ENCODE data around the gene DPM2.

The DPM2 gene

DNA sequence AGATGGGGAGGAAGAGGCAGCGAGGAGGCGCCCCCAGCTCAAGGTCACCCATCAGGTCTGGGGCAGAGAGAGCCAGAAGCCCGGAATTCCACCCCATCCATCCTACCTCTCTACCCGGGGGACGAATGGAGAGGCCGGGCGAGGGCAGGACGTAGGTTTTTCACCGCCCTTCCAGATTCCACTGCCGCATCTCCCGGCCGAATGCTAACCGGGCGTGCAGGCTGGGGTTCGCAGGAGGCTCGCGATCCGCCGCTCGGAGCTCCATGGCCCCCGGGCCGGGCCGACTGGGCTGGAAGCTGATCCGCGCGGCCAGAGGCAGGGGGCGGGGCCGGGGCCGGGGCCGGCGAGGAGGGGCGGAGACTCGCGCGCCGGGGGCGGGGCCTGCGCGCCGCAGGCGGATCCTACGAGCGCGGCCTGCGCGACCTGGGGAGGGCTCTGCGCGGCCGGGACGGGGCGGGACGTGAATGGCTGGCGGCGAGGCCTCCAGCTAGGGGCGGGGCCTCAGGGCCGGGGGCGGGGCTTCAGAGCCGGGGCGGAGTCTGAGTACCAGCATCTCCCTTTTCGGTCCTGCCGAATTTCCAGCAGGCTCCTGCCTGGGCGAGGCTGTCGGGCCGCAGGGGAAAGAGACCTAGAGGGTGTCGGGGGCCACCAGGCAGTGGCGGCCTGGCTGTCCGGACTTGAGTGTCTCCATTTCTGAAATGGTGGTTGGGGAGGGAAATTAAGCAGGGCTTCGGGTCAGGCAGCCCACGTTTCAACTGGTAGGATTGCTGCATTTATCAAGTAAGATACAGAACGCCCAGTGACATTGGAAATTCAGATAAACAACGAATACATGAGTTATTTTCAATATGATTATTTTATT lies 20.7 kb downstream of the DPM2 start, which contains the start of gene ST6GALNAC4:
Gene ST6GALNAC4, minus strand, starts transcription at position 322 of the 862 bp plus-strand sequence. CDS start 622 bp downstream, outside the sequence.
- DNase-seq: peak; percentile 95

GRCh38 chr9:127915801-127916719 lies 21.6 kb downstream of the DPM2 start:
- DNase-seq: peak; percentile 57

GRCh38 chr9:127915325-127915752 lies 22.3 kb downstream of the DPM2 start:
- DNase-seq: no peak

- DNase-seq: no peak
Measured at GRCh38 chr9:127913682-127914081, 24.0 kb downstream of the DPM2 start.

DNA sequence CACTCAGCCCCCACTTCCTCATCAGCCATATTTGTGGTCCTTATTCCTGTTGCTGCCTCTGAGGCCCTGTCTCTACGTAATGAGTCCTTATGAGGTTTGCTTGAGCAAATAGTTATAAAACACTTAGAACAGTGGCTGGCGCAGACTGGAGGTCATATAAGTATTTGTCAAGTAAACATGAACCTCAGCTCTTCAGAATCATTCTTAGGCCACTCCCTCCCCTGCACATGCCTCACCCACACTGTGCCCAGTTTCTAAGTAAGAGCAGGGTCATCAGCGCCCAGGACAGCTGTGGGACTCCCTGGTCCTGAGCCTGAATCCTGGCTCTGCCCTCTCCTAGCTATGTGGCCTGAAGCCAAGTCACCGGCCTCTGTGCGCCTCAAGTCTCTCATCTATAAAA lies 24.8 kb downstream of the DPM2 start:
- DNase-seq: no peak

DNA sequence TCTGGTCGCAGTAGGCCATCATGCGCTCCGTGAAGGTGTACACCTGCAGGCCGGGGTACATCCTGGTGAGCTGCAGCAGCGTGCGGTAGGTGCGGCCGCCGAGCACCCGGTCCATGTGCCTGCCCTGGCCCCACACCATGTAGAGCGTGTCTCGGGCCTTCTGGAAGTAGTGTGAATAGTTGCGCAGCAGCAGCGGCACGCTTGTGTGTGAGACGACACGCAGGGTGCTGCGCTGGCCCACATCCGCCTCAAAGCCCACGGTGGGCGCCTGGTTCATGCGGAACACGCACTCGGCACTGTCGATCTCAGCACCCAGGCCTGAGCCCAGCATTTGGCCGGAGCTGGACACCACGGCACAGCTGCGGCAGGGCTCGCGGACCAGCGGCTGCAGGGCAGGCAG lies 25.4 kb downstream of the DPM2 start:
- no peak for DNase-seq

DNA sequence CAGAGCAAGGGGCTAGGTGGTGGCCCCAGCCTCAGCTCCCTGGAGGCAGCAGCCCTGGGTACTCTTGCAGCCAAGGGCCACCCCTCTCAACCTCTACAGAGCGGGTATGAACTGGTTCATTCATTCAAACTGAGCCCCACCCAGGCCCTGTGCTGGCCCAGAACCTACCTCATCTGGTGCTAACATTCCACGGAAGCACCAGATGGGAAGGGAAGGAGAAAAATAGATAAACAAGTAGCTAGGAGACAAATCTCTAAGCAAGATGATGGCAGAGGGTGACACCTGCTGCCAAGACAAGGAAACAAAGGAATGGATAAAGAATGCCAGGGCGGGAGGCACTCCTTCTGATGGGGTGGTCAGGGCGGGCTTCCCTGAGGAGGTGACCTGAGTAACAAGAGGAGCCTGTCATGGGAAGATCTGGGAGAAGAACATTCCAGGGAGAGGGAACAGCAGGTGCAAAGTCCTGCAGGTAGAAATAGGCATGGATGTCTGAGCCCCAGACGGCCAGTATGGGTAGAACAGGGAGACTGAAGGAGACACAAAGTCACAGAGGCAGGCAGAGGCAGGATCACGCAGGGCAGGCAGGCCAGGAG lies 26.9 kb downstream of the DPM2 start:
- DNase-seq: peak; percentile 37

DNA sequence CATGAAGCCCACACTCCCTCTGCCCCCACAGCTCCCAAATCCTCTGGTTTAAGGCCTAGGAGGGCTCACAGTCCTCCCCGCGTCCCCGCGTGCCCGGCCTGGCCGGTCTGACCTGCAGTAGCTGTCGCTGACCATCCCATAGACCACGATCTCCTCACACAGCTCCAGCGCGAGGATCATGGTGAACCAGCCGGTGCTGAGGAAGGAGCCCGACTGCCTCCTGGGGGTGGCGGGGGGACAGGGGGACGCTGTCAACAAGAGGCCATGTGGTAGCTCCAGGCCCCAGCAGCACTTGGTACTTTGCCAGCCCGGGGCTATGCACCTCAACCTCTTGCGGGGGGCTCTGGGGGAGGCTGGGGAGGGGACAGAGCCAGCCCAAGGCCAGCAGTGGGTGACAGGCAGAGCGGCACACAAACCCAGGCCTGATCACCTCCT lies 27.8 kb downstream of the DPM2 start:
- no peak for DNase-seq

DNA sequence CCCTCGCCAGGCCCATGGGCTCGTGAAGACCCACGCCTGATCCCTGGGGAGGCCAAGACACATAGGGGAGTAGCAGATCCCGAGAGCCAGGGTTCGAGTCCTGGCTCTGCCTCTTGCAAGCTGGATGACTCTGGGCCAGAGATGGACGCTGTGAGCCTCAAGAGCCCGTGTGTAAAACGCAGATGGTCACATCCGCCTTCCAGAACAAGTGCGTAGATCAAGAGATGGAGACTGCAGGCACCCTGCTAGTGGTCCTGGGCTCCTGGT lies 29.1 kb downstream of the DPM2 start:
- DNase-seq: no peak

DNA sequence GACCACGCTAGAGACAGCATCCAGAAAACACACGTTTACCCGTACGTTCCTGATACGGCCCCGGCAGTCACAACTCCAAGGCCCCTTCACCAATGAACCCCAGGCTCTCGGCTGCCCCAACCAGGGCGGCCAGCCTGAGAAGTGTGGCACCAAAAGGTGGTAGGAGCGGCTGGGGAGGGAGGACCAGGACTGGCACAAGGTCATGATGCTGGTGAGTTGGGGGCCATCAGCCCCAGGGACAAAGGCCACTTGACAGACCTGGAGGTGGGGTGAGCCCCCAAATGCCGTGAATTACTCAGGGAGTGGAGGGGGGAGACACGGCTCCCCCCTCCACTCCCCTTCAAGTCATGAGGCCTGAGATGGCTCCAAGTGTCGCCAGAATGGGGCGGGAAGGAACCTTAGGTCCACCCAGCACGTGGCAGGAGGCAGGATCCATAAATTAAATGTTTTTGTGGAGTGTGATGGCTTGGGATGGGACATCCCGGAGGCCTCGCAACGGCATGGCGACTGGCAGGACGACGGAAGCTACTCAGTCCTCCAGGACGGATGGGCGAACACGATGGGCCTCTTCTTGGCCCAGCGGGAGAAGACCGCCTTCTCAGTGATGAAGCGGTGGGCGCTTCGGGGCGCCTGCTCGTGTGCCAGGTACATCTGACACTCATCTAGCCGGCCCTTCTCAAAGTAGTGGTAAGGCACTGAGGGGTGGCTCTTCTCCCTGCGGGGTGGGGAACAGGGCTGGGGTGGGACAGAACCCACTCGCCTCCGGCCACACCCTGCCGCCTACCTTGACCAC lies 29.6 kb downstream of the DPM2 start:
- DNase-seq: no peak

- DNase-seq: peak; percentile 80
Measured at GRCh38 chr9:127905788-127906191, 31.9 kb downstream of the DPM2 start.

- DNase-seq: peak; percentile 73
Measured at GRCh38 chr9:127905004-127905728, 32.5 kb downstream of the DPM2 start.

GRCh38 chr9:127904561-127905003 lies 33.1 kb downstream of the DPM2 start:
- peak; percentile 19 for DNase-seq

DNA sequence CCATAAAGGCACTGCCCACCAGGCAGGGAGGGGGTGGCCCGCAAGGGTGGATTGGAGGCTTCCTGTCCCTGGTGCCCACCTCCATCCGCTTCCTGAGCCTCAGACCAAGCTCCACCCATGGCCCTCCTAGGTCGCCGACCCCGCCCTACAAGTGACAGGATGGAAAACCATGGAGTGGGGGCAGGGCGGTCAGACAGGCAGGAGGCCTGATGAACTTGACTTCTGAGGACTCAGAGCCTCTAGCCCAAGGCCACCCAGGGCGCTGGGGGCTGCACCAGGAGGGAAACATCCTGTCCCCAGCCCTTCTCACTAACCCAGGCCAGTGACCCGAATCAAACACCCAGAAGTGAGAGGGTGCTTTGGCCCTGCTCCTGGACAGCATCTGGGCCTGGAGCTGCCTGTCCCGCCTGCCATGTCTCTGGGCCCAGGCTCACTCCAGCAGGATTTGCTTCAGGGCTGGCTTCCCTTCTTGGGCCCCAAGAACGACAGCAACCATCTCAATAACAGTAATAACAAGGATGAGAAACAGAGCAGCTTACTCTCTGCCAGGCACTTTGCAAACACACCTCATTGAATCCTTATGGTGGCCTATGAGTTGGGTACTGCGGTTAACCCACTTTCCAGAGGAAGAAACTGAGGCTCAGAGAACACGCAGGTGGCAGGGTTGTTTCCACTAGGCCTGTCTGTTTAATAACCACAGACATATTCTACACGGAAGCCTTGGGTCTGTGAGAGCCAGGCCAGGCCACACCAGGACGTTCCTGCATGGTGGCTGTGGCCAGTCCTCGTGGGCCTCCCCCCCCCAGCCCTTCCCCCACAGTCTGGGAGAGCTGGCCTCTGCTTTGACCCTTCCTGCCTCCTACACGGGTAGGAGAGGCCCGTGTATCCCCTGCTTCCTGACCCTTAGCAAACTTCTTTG lies 33.8 kb downstream of the DPM2 start:
- DNase-seq: peak; percentile 72

GRCh38 chr9:127899128-127899943 lies 38.3 kb downstream of the DPM2 start, which contains the start of gene ST6GALNAC6:
Gene ST6GALNAC6, minus strand, starts transcription at chr9:127899603. Its CDS starts 1,622 bp downstream, at chr9:127897981.
- DNase-seq: peak; percentile 75

- no peak for DNase-seq
Measured at GRCh38 chr9:127898433-127899127, 39.1 kb downstream of the DPM2 start.

- DNase-seq: peak; percentile 37
Measured at GRCh38 chr9:127897193-127897692, 40.4 kb downstream of the DPM2 start.

- DNase-seq: no peak
Measured at GRCh38 chr9:127896395-127897192, 41.1 kb downstream of the DPM2 start.

Measured in CD4-positive, alpha-beta T cell treated with Interleukin-10 for 1 hour (primary cell).